ENCODE data around the gene SMARCD3. TPM values are rescaled to one million over a fixed set of nuclear protein-coding genes. Genes with fewer than 3 reads are reported as not detected.

The SMARCD3 gene
- polyA plus RNA-seq, 1 donor from 2014 or later = 199 TPM

DNA sequence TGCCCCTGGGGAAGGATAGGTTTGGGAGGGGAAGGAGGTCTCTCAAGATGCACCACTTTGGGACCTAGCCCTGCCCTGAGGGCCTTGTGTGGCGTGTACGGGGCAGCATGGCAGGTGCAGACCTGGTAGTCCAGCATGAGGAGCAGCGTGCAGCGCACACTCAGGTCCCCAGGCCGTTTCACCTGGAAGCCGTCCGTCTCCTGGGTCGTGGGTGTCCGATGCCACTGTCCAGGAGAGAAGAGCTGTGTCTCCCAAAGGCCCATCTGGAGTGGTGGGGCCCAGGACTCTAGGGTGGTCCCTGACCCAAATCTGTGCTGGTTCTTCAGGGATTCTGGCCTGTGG is 6.8 kb downstream of the SMARCD3 start:
- H4K20me1 ChIP-seq (ENCODE audit: insufficient read depth) = no peaks in the 10 kb centered on the region

DNA sequence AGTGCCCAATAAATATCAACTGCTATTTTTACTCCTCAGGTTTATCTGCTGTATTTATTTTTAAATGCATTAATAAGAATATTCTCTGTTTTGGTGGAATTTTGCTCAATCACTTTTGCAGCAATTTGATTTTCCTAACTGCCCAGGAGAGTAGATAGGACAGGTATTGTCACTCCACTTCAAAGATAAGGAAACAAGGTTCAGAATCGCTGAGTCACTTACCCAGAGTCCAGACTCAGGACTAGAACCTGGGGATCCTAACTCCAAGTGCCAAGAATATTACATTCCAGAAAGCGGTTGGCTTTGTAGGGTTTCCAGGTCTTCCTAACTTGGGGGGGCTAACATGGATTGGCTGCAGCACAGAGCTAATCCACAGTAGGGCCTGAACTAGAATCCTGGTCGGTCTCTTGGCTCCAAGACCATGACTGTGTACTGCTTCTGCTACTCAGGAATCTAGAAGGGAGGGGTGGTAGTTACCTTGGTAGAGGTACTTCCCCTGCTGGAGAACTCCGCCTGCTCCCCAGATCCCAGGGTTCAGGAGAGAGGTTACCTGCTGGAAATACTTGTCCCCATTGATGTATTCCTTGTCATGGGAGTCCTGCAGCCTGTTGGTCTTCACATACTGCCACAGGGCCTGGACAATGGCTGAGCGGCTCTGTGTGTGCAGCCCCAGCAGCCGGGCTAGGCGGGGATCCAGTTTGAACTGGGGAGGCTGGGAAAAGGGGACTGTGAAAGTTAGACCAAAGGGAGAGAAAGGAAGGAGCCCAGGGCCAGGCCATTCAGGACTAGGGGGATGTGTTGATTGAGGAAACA is 7.3 kb downstream of the SMARCD3 start:
- H3K9me3 ChIP-seq (ENCODE audit: low read length) = no peaks in the 10 kb centered on the region
- H4K20me1 ChIP-seq (ENCODE audit: insufficient read depth) = no peaks in the 10 kb centered on the region
- no peaks in the 10 kb centered on the region for H3K27me3 ChIP-seq (ENCODE audit: insufficient read depth, low read depth, low read length)
- TF ChIP-seq, protein P1, sequence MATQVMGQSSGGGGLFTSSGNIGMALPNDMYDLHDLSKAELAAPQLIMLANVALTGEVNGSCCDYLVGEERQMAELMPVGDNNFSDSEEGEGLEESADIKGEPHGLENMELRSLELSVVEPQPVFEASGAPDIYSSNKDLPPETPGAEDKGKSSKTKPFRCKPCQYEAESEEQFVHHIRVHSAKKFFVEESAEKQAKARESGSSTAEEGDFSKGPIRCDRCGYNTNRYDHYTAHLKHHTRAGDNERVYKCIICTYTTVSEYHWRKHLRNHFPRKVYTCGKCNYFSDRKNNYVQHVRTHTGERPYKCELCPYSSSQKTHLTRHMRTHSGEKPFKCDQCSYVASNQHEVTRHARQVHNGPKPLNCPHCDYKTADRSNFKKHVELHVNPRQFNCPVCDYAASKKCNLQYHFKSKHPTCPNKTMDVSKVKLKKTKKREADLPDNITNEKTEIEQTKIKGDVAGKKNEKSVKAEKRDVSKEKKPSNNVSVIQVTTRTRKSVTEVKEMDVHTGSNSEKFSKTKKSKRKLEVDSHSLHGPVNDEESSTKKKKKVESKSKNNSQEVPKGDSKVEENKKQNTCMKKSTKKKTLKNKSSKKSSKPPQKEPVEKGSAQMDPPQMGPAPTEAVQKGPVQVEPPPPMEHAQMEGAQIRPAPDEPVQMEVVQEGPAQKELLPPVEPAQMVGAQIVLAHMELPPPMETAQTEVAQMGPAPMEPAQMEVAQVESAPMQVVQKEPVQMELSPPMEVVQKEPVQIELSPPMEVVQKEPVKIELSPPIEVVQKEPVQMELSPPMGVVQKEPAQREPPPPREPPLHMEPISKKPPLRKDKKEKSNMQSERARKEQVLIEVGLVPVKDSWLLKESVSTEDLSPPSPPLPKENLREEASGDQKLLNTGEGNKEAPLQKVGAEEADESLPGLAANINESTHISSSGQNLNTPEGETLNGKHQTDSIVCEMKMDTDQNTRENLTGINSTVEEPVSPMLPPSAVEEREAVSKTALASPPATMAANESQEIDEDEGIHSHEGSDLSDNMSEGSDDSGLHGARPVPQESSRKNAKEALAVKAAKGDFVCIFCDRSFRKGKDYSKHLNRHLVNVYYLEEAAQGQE (IDR thresholded peaks at IDR 0.05; ENCODE audit: borderline replicate concordance) = no peak
- no peak for TF ChIP-seq MXI1 (conservative IDR thresholded peaks at IDR 0.05; ENCODE audit: poor library complexity, severe bottlenecking)
- TF ChIP-seq RAD21 (conservative IDR thresholded peaks at IDR 0.05) = no peak
- no peak for TF ChIP-seq SMC3 (conservative IDR thresholded peaks at IDR 0.05; ENCODE audit: poor library complexity)
- TF ChIP-seq TAF1 (IDR thresholded peaks at IDR 0.05; ENCODE audit: low read depth) = no peak
- no peak for TF ChIP-seq EZH2 (IDR thresholded peaks at IDR 0.05; ENCODE audit: borderline replicate concordance, insufficient read depth, low read length, poor library complexity, severe bottlenecking)
- no peak for TF ChIP-seq EP300 (conservative IDR thresholded peaks at IDR 0.05; ENCODE audit: poor library complexity, severe bottlenecking)
- TF ChIP-seq, protein P2, sequence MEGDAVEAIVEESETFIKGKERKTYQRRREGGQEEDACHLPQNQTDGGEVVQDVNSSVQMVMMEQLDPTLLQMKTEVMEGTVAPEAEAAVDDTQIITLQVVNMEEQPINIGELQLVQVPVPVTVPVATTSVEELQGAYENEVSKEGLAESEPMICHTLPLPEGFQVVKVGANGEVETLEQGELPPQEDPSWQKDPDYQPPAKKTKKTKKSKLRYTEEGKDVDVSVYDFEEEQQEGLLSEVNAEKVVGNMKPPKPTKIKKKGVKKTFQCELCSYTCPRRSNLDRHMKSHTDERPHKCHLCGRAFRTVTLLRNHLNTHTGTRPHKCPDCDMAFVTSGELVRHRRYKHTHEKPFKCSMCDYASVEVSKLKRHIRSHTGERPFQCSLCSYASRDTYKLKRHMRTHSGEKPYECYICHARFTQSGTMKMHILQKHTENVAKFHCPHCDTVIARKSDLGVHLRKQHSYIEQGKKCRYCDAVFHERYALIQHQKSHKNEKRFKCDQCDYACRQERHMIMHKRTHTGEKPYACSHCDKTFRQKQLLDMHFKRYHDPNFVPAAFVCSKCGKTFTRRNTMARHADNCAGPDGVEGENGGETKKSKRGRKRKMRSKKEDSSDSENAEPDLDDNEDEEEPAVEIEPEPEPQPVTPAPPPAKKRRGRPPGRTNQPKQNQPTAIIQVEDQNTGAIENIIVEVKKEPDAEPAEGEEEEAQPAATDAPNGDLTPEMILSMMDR (IDR thresholded peaks at IDR 0.05; ENCODE audit: poor library complexity, severe bottlenecking) = no peak
- TF ChIP-seq POLR2AphosphoS5 (IDR thresholded peaks at IDR 0.05) = no peak
- H3K9me2 ChIP-seq (ENCODE audit: insufficient read depth, low read length) = no peaks in the 10 kb centered on the region
- H2AFZ ChIP-seq (ENCODE audit: low read depth, low read length) = no peak overlapping the region
- no peak overlapping the region for H3K4me3 ChIP-seq (ENCODE audit: low read length)
- H3K79me2 ChIP-seq (replicated peaks; ENCODE audit: insufficient read depth, low read length) = no peaks in the 10 kb centered on the region
- no peak overlapping the region for H3K27ac ChIP-seq (ENCODE audit: low read length)
- no peak overlapping the region for H3K9ac ChIP-seq (ENCODE audit: low read length)
- no peak overlapping the region for H3K4me2 ChIP-seq (ENCODE audit: low read length)
- no peaks in the 10 kb centered on the region for H3K36me3 ChIP-seq (ENCODE audit: insufficient read depth, low read length)
- H3F3A ChIP-seq (ENCODE audit: insufficient read depth, low read length, poor library complexity, severe bottlenecking) = no peaks in the 10 kb centered on the region

More for the DNA sequence above, 6.8 kb downstream of the SMARCD3 start:
- H3F3A ChIP-seq (ENCODE audit: insufficient read depth, low read length, poor library complexity, severe bottlenecking) = no peaks in the 10 kb centered on the region
- no peak overlapping the region for H3K27ac ChIP-seq (ENCODE audit: low read length)
- peaks cover 3% of the 10 kb centered on the region for H3K79me2 ChIP-seq (replicated peaks; ENCODE audit: insufficient read depth, low read length)
- H3K36me3 ChIP-seq (ENCODE audit: insufficient read depth, low read length) = no peaks in the 10 kb centered on the region
- no peaks in the 10 kb centered on the region for H3K9me2 ChIP-seq (ENCODE audit: insufficient read depth, low read length)
- no peak overlapping the region for H3K4me3 ChIP-seq (ENCODE audit: low read length)
- H3K9me3 ChIP-seq (ENCODE audit: low read length) = no peaks in the 10 kb centered on the region
- H2AFZ ChIP-seq (ENCODE audit: low read depth, low read length) = no peak overlapping the region
- H3K27me3 ChIP-seq (ENCODE audit: insufficient read depth, low read depth, low read length) = no peaks in the 10 kb centered on the region
- TF ChIP-seq, protein P2 (IDR thresholded peaks at IDR 0.05; ENCODE audit: poor library complexity, severe bottlenecking) = no peak
- TF ChIP-seq SMC3 (conservative IDR thresholded peaks at IDR 0.05; ENCODE audit: poor library complexity) = no peak
- TF ChIP-seq TAF1 (IDR thresholded peaks at IDR 0.05; ENCODE audit: low read depth) = no peak
- no peak for TF ChIP-seq EP300 (conservative IDR thresholded peaks at IDR 0.05; ENCODE audit: poor library complexity, severe bottlenecking)
- TF ChIP-seq, protein P1 (IDR thresholded peaks at IDR 0.05; ENCODE audit: borderline replicate concordance) = no peak
- TF ChIP-seq EZH2 (IDR thresholded peaks at IDR 0.05; ENCODE audit: borderline replicate concordance, insufficient read depth, low read length, poor library complexity, severe bottlenecking) = no peak
- no peak for TF ChIP-seq POLR2AphosphoS5 (IDR thresholded peaks at IDR 0.05)
- no peak for TF ChIP-seq MXI1 (conservative IDR thresholded peaks at IDR 0.05; ENCODE audit: poor library complexity, severe bottlenecking)
- TF ChIP-seq RAD21 (conservative IDR thresholded peaks at IDR 0.05) = no peak
- H3K9ac ChIP-seq (ENCODE audit: low read length) = no peak overlapping the region
- H3K4me2 ChIP-seq (ENCODE audit: low read length) = no peak overlapping the region
